Stomach smooth muscle (tissue), 2 donors: ENCODE data around the gene DMC1.
A peak's percentile ranks its signal among the peaks of the same experiment; 100 is the strongest.
"Not testable (repeated sequence)": the region's sequence is repeated elsewhere in the genome, so short reads cannot be mapped to it uniquely, and the experiment has no call there.

Experiments used
- H3K27ac ChIP-seq: one replicate; pipeline ENCODE4 v1.7.0; 2013; ENCODE audit warnings: mild to moderate bottlenecking, low read length, inconsistent platforms
- H3K27me3 ChIP-seq, 2 donors: one replicate each; pipeline ENCODE4 v1.7.0; 2013; ENCODE audit warnings: low read length in 2 of 2; ENCODE audit not compliant: insufficient read depth in 2 of 2, control insufficient read depth in 1 of 2
- H3K36me3 ChIP-seq, 2 donors: one replicate each; pipeline ENCODE4 v1.7.0; 2013; ENCODE audit warnings: low read length in 2 of 2; ENCODE audit not compliant: control insufficient read depth in 2 of 2, insufficient read depth in 2 of 2
- H3K4me1 ChIP-seq: one replicate; pipeline ENCODE4 v1.7.0; 2013; ENCODE audit warnings: low read length; ENCODE audit not compliant: control insufficient read depth, insufficient read depth
- H3K4me3 ChIP-seq, 2 donors: one replicate each; pipeline ENCODE4 v1.7.0; 2013; ENCODE audit warnings: low read length in 2 of 2
- H3K9ac ChIP-seq, 2 donors: one replicate each; pipeline ENCODE4 v1.7.0; 2013; ENCODE audit warnings: low read length in 2 of 2, mild to moderate bottlenecking in 1 of 2
- H3K9me3 ChIP-seq, 2 donors: one replicate each; pipeline ENCODE4 v1.7.0; 2013; ENCODE audit warnings: low read length in 2 of 2; ENCODE audit not compliant: control insufficient read depth in 2 of 2
- donor health status: healthy.
- donor health status: Pancreatic carcinoma.

Gene DMC1

GRCh38 chr22:38569972-38570778 lies at the start of gene DMC1:
TSS of gene DMC1 (minus strand) at chr22:38570183. CDS start at chr22:38568256, 1,927 bp downstream.
- no peaks in the 10 kb centered on the region for H3K27me3 ChIP-seq
- no peaks in the 10 kb centered on the region for H3K9me3 ChIP-seq
- peaks cover 13% of the 10 kb centered on the region for H3K4me1 ChIP-seq
- H3K4me3 ChIP-seq = peak within 1 kb of the TSS; percentile 74 to 84
- H3K27ac ChIP-seq = peak within 1 kb of the TSS; percentile 53
- no peaks in the 10 kb centered on the region for H3K36me3 ChIP-seq
- H3K9ac ChIP-seq = peak within 1 kb of the TSS; percentile 79 to 83

- Histone ChIP-seq H3K36me3 (no peaks in the 10 kb centered on the region), H3K9ac (no peak overlapping the region), H3K27ac (no peak overlapping the region), H3K9me3 (peaks cover 0 to 2% of the 10 kb centered on the region in 2 donors), H3K4me3 (no peak overlapping the region), H3K4me1 (peaks cover 3% of the 10 kb centered on the region), H3K27me3 (no peaks in the 10 kb centered on the region)
These were observed 48.7 kb upstream of the DMC1 start for GRCh38 chr22:38618682-38619081.

- Histone ChIP-seq H3K4me3 (no peak overlapping the region), H3K9me3 (peaks cover 0 to 2% of the 10 kb centered on the region in 2 donors)
These were observed 48.3 kb upstream of the DMC1 start for GRCh38 chr22:38618258-38618657.

GRCh38 chr22:38615064-38615405 lies 45.1 kb upstream of the DMC1 start:
- peak overlapping the region; percentile 18 for H3K27ac ChIP-seq
- not testable (repeated sequence) for H3K9me3 ChIP-seq, H3K9ac ChIP-seq, H3K27me3 ChIP-seq, H3K4me1 ChIP-seq, H3K4me3 ChIP-seq, H3K36me3 ChIP-seq

More at GRCh38 chr22:38618258-38618657, 48.3 kb upstream of the DMC1 start:
- H3K4me1 ChIP-seq = peaks cover 3% of the 10 kb centered on the region
- no peak overlapping the region for H3K27ac ChIP-seq
- H3K27me3 ChIP-seq = no peaks in the 10 kb centered on the region
- H3K9ac ChIP-seq = no peak overlapping the region
- no peaks in the 10 kb centered on the region for H3K36me3 ChIP-seq

- H3K9me3 ChIP-seq = peaks cover 0 to 2% of the 10 kb centered on the region in 2 donors
- H3K4me1 ChIP-seq = peaks cover 3% of the 10 kb centered on the region
- no peak overlapping the region for H3K9ac ChIP-seq
- no peak overlapping the region for H3K4me3 ChIP-seq
- peak overlapping the region; percentile 18 for H3K27ac ChIP-seq
- no peaks in the 10 kb centered on the region for H3K36me3 ChIP-seq
- no peaks in the 10 kb centered on the region for H3K27me3 ChIP-seq
These were observed 44.5 kb upstream of the DMC1 start for GRCh38 chr22:38614332-38615063.

- H3K9me3 ChIP-seq = peaks cover 0 to 2% of the 10 kb centered on the region in 2 donors
- no peak overlapping the region for H3K4me3 ChIP-seq
- no peaks in the 10 kb centered on the region for H3K36me3 ChIP-seq
- peaks cover 3% of the 10 kb centered on the region for H3K4me1 ChIP-seq
- no peak overlapping the region for H3K9ac ChIP-seq
- no peaks in the 10 kb centered on the region for H3K27me3 ChIP-seq
- H3K27ac ChIP-seq = no peak overlapping the region
These were observed 43.6 kb upstream of the DMC1 start for GRCh38 chr22:38613588-38613987.

GRCh38 chr22:38612217-38613006 lies 42.4 kb upstream of the DMC1 start:
- H3K4me3 ChIP-seq = no peak overlapping the region
- H3K36me3 ChIP-seq = no peaks in the 10 kb centered on the region
- no peaks in the 10 kb centered on the region for H3K9me3 ChIP-seq
- H3K9ac ChIP-seq = no peak overlapping the region
- H3K4me1 ChIP-seq = peaks cover 3% of the 10 kb centered on the region
- no peak overlapping the region for H3K27ac ChIP-seq
- no peaks in the 10 kb centered on the region for H3K27me3 ChIP-seq

GRCh38 chr22:38611559-38611958 lies 41.6 kb upstream of the DMC1 start:
- no peak overlapping the region for H3K9ac ChIP-seq
- no peaks in the 10 kb centered on the region for H3K27me3 ChIP-seq
- no peaks in the 10 kb centered on the region for H3K9me3 ChIP-seq
- H3K4me3 ChIP-seq = no peak overlapping the region
- no peak overlapping the region for H3K27ac ChIP-seq
- peaks cover 5% of the 10 kb centered on the region for H3K4me1 ChIP-seq
- no peaks in the 10 kb centered on the region for H3K36me3 ChIP-seq

GRCh38 chr22:38610234-38610633 lies 40.3 kb upstream of the DMC1 start:
- no peaks in the 10 kb centered on the region for H3K9me3 ChIP-seq
- H3K27ac ChIP-seq = no peak overlapping the region

GRCh38 chr22:38608992-38609750 lies 39.2 kb upstream of the DMC1 start:
- Histone ChIP-seq H3K4me1 (peaks cover 5% of the 10 kb centered on the region), H3K27me3 (no peaks in the 10 kb centered on the region), H3K36me3 (no peaks in the 10 kb centered on the region), H3K9ac (no peak overlapping the region), H3K4me3 (peak overlapping the region in 1 of 2 donors; percentile 33), H3K27ac (no peak overlapping the region), H3K9me3 (no peaks in the 10 kb centered on the region)

More at GRCh38 chr22:38610234-38610633, 40.3 kb upstream of the DMC1 start:
- Histone ChIP-seq H3K4me1 (peaks cover 9% of the 10 kb centered on the region), H3K9ac (no peak overlapping the region), H3K4me3 (no peak overlapping the region), H3K27me3 (no peaks in the 10 kb centered on the region), H3K36me3 (no peaks in the 10 kb centered on the region)
